MM.1S (cell line): Measurements from ENCODE around the gene CD82.

Experiments
- DNase-seq: peaks from one replicate; pipeline ENCODE4 v3.0.0-alpha.2; 2015
- H2AFZ ChIP-seq: fragments of 300-600 bp; sonication (generic); 2 replicates; pipeline ENCODE4 v1.6.0; 2016; ENCODE audit warnings: antibody characterized with exemption, low read length
- H3F3A ChIP-seq: fragments of 300-600 bp; sonication (generic); 2 replicates; pipeline ENCODE4 v1.6.1; 2016; ENCODE audit warnings: mild to moderate bottlenecking, antibody characterized with exemption, low read length, moderate library complexity, mixed read lengths; ENCODE audit not compliant: insufficient read depth
- H3K27ac ChIP-seq: fragments of 300-600 bp; sonication (generic); 2 replicates; pipeline ENCODE4 v1.5.1; 2016; ENCODE audit warnings: mild to moderate bottlenecking, low read length
- H3K27me3 ChIP-seq: fragments of 300-600 bp; sonication (generic); replicated peaks from 2 replicates; pipeline ENCODE4 v1.6.0; 2016; ENCODE audit warnings: low read length; ENCODE audit not compliant: insufficient read depth
- H3K36me3 ChIP-seq: fragments of 300-600 bp; sonication (generic); replicated peaks from 2 replicates; pipeline ENCODE4 v1.6.1; 2016; ENCODE audit warnings: mild to moderate bottlenecking, low read length, mixed read lengths; ENCODE audit not compliant: insufficient read depth
- H3K4me1 ChIP-seq: fragments of 300-600 bp; sonication (generic); 2 replicates; pipeline ENCODE4 v1.6.1; 2016; ENCODE audit warnings: low read length, mixed read lengths
- H3K4me2 ChIP-seq: fragments of 300-600 bp; sonication (generic); 2 replicates; pipeline ENCODE4 v1.6.0; 2016; ENCODE audit warnings: low read depth, low read length
- H3K4me3 ChIP-seq: fragments of 300-600 bp; sonication (generic); 2 replicates; pipeline ENCODE4 v1.5.1; 2016; ENCODE audit warnings: low read length, mixed read lengths
- H3K79me2 ChIP-seq: fragments of 300-600 bp; sonication (generic); 2 replicates; pipeline ENCODE4 v1.6.1; 2016; ENCODE audit warnings: mixed run types, low read length, mixed read lengths
- H3K9ac ChIP-seq: fragments of 300-600 bp; sonication (generic); 2 replicates; pipeline ENCODE4 v1.6.1; 2016; ENCODE audit warnings: low read length, mixed read lengths
- H3K9me2 ChIP-seq: fragments of 300-600 bp; sonication (generic); replicated peaks from 2 replicates; pipeline ENCODE4 v1.6.1; 2016; ENCODE audit warnings: mild to moderate bottlenecking, low read length, mixed read lengths; ENCODE audit not compliant: insufficient read depth
- H3K9me3 ChIP-seq: fragments of 300-600 bp; sonication (generic); replicated peaks from 2 replicates; pipeline ENCODE4 v1.6.1; 2016; ENCODE audit warnings: mild to moderate bottlenecking, low read length, mixed read lengths; ENCODE audit not compliant: insufficient read depth
- H4K20me1 ChIP-seq: fragments of 300-600 bp; sonication (generic); 2 replicates; pipeline ENCODE4 v1.6.1; 2016; ENCODE audit warnings: mild to moderate bottlenecking, low read length, moderate library complexity, mixed read lengths; ENCODE audit not compliant: insufficient read depth
- CTCF ChIP-seq: fragments of 300-600 bp; sonication (generic); IDR thresholded peaks from 2 replicates; pipeline ENCODE4 v1.5.1; 2016; ENCODE audit warnings: antibody characterized with exemption, low read length, mixed read lengths
- EZH2 ChIP-seq: fragments of 300-600 bp; sonication (generic); optimal IDR thresholded peaks from 2 replicates; pipeline ENCODE3; 2017; ENCODE audit warnings: low read depth, mild to moderate bottlenecking, antibody characterized with exemption, low read length, mixed read lengths
- EZH2phosphoT487 ChIP-seq: fragments of 300-600 bp; sonication (generic); IDR thresholded peaks from 2 replicates; pipeline ENCODE4 v1.6.1; 2018; ENCODE audit warnings: antibody characterized with exemption, low read length

CD82 gene

DNA sequence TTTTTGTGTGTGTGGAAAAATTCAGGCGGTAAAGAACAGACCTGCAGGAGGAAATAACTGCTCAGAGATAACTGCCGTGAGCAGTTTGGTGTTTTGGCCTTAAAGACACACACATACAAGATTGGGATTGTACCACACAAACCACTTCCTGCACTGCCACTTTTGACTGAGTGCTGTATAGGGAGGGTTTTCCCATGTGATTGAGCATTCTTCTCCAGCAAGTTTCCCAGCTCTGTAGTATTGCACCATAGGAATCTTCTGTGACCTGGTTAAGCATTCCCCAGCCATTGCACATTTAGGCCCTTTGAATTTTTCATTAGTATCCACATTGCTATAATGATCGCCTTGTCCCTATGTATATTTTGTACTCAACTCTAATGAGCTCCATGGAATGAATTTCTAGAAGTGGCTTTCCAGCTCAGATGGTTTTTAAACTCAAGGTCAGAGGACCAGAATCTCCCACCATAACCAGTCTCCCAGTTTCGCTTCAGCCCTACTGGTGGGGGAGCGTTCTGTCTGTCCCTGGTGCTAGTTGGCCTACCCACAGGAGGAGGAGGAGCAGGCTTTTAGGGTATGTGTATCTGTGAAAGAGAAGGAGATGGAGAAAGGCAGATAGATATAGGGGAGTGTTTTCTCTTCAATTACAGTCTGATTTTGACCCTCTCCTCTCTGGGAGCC, 9.3 kb downstream of the CD82 start:
- no peaks in the 10 kb centered on the region for H4K20me1 ChIP-seq
- peak; percentile 38 for DNase-seq
- no peaks in the 10 kb centered on the region for H3K9me3 ChIP-seq
- H3K4me1 ChIP-seq: peaks cover 37% of the 10 kb centered on the region
- TF ChIP-seq EZH2phosphoT487: no peak
- no peak for TF ChIP-seq EZH2
- no peak for TF ChIP-seq CTCF
- peak overlapping the region; percentile 51 for H3K4me2 ChIP-seq
- no peaks in the 10 kb centered on the region for H3K27me3 ChIP-seq
- peak overlapping the region; percentile 29; the same call in 1 of the 2 replicates for H3K27ac ChIP-seq
- H2AFZ ChIP-seq: no peak overlapping the region
- H3K36me3 ChIP-seq: no peaks in the 10 kb centered on the region
- H3K4me3 ChIP-seq: no peak overlapping the region
- no peaks in the 10 kb centered on the region for H3K9me2 ChIP-seq
- no peak overlapping the region for H3K9ac ChIP-seq
- H3F3A ChIP-seq: no peaks in the 10 kb centered on the region
- H3K79me2 ChIP-seq: peaks cover 98% of the 10 kb centered on the region

- H3K27me3 ChIP-seq: no peaks in the 10 kb centered on the region
- H3K27ac ChIP-seq: no peak overlapping the region
- peaks cover 98% of the 10 kb centered on the region for H3K79me2 ChIP-seq
- H3K4me1 ChIP-seq: peaks cover 32% of the 10 kb centered on the region
- H4K20me1 ChIP-seq: no peaks in the 10 kb centered on the region
- H3K9ac ChIP-seq: no peak overlapping the region
- no peak overlapping the region for H3K4me3 ChIP-seq
- no peaks in the 10 kb centered on the region for H3K36me3 ChIP-seq
- no peak overlapping the region for H3K4me2 ChIP-seq
- no peaks in the 10 kb centered on the region for H3K9me2 ChIP-seq
- no peak for TF ChIP-seq CTCF
- no peak for TF ChIP-seq EZH2phosphoT487
- no peak for TF ChIP-seq EZH2
- H3K9me3 ChIP-seq: no peaks in the 10 kb centered on the region
- no peak for DNase-seq
- no peaks in the 10 kb centered on the region for H3F3A ChIP-seq
- no peak overlapping the region for H2AFZ ChIP-seq
These were observed 9.8 kb downstream of the CD82 start for GRCh38 chr11:44575288-44575672.

DNA sequence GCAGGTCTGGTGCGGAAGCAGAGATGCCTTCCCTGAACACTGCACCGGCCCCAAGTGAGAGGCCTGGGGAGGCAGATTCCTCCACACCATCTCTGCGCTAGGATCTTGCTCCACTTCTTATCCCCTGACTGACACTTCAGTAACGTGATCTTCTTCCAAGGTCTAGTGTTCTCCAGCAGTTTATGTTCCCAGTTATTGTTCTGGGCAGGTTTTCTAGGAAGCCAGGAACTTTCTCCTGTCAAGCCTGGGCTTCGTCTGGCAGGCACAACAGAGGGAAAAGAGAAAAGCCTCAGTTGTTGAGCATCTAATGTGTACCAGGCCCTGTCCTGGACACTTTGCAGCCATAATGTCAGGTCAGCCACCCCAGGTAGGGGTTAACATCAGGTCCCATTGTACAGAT, 10.5 kb downstream of the CD82 start:
- Histone ChIP-seq H3K4me2 (no peak overlapping the region), H4K20me1 (no peaks in the 10 kb centered on the region), H3K9me3 (no peaks in the 10 kb centered on the region), H2AFZ (no peak overlapping the region), H3K9me2 (no peaks in the 10 kb centered on the region), H3K79me2 (peaks cover 98% of the 10 kb centered on the region), H3K27me3 (no peaks in the 10 kb centered on the region), H3F3A (no peaks in the 10 kb centered on the region), H3K4me3 (no peak overlapping the region), H3K36me3 (no peaks in the 10 kb centered on the region), H3K4me1 (peaks cover 27% of the 10 kb centered on the region), H3K9ac (no peak overlapping the region), H3K27ac (no peak overlapping the region)
- no peak for DNase-seq
- TF ChIP-seq CTCF (no peak), EZH2 (no peak), EZH2phosphoT487 (no peak)
